NB4 (cell line): ENCODE results near the gene RPS19BP1.

ENCODE experiments used
- MYC ChIP-seq: IDR thresholded peaks from 2 replicates; pipeline ENCODE4 v1.6.1; 2011; ENCODE audit warnings: low read depth, low read length
- POLR2A ChIP-seq: IDR thresholded peaks from 2 replicates; pipeline ENCODE4 v1.6.1; 2011; ENCODE audit warnings: mild to moderate bottlenecking; ENCODE audit not compliant: insufficient read length; ENCODE audit errors: extremely low read depth
- TF ChIP-seq, protein P1 (sequence below): IDR thresholded peaks from one replicate; pipeline ENCODE4 v1.5.1; 2012; ENCODE audit warnings: low read depth, low read length
- TF ChIP-seq, protein P2 (sequence below): IDR thresholded peaks from 2 replicates; pipeline ENCODE4 v1.6.1; 2011; ENCODE audit warnings: low read depth, low read length

- no peak for TF ChIP-seq POLR2A
- TF ChIP-seq MYC: no peak
- TF ChIP-seq, protein P1, sequence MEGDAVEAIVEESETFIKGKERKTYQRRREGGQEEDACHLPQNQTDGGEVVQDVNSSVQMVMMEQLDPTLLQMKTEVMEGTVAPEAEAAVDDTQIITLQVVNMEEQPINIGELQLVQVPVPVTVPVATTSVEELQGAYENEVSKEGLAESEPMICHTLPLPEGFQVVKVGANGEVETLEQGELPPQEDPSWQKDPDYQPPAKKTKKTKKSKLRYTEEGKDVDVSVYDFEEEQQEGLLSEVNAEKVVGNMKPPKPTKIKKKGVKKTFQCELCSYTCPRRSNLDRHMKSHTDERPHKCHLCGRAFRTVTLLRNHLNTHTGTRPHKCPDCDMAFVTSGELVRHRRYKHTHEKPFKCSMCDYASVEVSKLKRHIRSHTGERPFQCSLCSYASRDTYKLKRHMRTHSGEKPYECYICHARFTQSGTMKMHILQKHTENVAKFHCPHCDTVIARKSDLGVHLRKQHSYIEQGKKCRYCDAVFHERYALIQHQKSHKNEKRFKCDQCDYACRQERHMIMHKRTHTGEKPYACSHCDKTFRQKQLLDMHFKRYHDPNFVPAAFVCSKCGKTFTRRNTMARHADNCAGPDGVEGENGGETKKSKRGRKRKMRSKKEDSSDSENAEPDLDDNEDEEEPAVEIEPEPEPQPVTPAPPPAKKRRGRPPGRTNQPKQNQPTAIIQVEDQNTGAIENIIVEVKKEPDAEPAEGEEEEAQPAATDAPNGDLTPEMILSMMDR: no peak
- TF ChIP-seq, protein P2, sequence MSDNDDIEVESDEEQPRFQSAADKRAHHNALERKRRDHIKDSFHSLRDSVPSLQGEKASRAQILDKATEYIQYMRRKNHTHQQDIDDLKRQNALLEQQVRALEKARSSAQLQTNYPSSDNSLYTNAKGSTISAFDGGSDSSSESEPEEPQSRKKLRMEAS: no peak
Observed at GRCh38 chr22:39500101-39500500, 32.4 kb downstream of the RPS19BP1 start.
